Bronchial epithelial cell (primary cell): ENCODE data around the gene NMUR1. TPM values are rescaled to one million over a fixed set of nuclear protein-coding genes. Genes with fewer than 3 reads are reported as not detected.
A peak's percentile ranks its signal among the peaks of the same experiment; 100 is the strongest.

ENCODE experiments used
- DNase-seq: peaks from one replicate; pipeline ENCODE4 v3.0.0-alpha.2; 2010; ENCODE audit warnings: low read depth
- FAIRE-seq: peaks from 2 replicates; lab custom pipeline; 2011; peaks lifted over from hg19 to GRCh38; lab: Jason Lieb, UNC
- H3K27me3 ChIP-seq: 2 replicates; pipeline ENCODE4 v1.5.1; 2011; ENCODE audit warnings: low read length; ENCODE audit not compliant: control insufficient read depth, insufficient read depth
- H3K36me3 ChIP-seq: 2 replicates; pipeline ENCODE4 v1.5.1; 2011; ENCODE audit warnings: low read length; ENCODE audit not compliant: control insufficient read depth, insufficient read depth
- H3K4me3 ChIP-seq: 2 replicates; pipeline ENCODE4 v1.5.1; 2011; ENCODE audit warnings: mild to moderate bottlenecking, low read depth, low read length, control low read depth
- total RNA-seq: library from RNA; depleted of rRNA; stranded (reverse); fragments of >200 nt; gene quantifications from 2 replicates; pipeline ENCODE4 v1.2.1, GENCODE V29; 2014
- TF ChIP-seq, protein P1 (sequence below): IDR thresholded peaks from 2 replicates; pipeline ENCODE4 v1.5.1; 2011; ENCODE audit warnings: mild to moderate bottlenecking, moderate library complexity, low read length, control low read depth, inconsistent platforms; ENCODE audit not compliant: insufficient read depth, severe bottlenecking

The NMUR1 gene
- total RNA-seq, 1 donor from 2014 or later = not detected

DNA sequence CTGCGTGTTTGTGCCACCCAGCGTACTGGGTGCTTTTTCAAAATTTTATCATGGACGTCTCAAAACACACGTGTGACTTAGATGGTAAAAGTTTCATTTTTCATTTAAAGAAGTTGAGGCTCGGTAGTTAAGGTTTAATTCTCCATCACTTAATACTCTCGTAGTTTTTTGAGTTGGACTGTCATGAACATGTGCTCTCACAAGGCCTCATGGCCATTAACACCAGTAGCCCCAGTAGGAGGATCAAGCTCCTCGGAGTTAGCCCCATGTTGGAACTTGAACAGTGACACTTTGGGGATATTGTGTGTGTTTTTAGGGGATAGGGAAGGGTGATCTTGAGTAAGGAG is 15.3 kb downstream of the NMUR1 start:
- TF ChIP-seq, protein P1, sequence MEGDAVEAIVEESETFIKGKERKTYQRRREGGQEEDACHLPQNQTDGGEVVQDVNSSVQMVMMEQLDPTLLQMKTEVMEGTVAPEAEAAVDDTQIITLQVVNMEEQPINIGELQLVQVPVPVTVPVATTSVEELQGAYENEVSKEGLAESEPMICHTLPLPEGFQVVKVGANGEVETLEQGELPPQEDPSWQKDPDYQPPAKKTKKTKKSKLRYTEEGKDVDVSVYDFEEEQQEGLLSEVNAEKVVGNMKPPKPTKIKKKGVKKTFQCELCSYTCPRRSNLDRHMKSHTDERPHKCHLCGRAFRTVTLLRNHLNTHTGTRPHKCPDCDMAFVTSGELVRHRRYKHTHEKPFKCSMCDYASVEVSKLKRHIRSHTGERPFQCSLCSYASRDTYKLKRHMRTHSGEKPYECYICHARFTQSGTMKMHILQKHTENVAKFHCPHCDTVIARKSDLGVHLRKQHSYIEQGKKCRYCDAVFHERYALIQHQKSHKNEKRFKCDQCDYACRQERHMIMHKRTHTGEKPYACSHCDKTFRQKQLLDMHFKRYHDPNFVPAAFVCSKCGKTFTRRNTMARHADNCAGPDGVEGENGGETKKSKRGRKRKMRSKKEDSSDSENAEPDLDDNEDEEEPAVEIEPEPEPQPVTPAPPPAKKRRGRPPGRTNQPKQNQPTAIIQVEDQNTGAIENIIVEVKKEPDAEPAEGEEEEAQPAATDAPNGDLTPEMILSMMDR = no peak
- Histone ChIP-seq H3K27me3 (no peaks in the 10 kb centered on the region), H3K36me3 (no peaks in the 10 kb centered on the region), H3K4me3 (peak overlapping the region; percentile 78)
- FAIRE-seq (no peak), DNase-seq (no peak)

DNA sequence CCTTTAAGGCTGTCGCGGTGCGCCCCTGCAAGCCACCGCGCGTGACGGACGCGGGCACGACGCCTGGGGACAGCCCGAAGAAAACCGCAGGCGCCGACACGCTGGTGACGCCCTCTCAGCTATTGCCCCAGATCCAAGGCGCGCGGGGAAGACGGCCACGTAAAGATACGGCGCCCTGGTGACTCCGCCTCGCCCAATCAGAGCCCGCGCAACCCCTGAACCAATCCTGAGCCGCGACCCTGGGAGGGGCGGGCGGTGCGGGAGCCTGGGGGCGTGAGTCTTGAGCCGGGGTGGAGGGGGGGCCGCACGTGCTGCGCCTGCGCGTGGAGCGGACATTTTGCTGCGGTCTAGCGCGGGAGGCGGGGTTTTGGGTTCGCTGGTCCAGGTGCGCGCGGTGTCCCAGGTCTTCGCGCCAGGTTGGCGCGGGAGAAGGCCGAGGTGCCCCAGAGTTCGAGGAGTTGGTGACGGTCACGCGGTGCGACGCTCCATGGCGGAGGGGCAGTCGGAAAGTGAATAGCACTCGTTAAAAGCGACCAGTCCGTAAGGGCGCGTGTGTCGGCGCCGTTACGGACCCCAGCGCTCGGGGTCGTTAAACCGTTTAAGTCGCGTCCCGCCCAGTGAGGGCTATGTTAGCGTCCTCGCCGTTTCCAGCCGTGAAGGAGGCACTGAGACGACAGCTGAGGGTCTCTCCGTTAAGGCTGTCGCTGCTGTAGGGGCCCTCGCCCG is 15.9 kb downstream of the NMUR1 start:
- no peak for FAIRE-seq
- TF ChIP-seq, protein P1 = no peak
- Histone ChIP-seq H3K36me3 (no peaks in the 10 kb centered on the region), H3K27me3 (no peaks in the 10 kb centered on the region), H3K4me3 (peak overlapping the region; percentile 78)
- DNase-seq = peak; percentile 86

DNA sequence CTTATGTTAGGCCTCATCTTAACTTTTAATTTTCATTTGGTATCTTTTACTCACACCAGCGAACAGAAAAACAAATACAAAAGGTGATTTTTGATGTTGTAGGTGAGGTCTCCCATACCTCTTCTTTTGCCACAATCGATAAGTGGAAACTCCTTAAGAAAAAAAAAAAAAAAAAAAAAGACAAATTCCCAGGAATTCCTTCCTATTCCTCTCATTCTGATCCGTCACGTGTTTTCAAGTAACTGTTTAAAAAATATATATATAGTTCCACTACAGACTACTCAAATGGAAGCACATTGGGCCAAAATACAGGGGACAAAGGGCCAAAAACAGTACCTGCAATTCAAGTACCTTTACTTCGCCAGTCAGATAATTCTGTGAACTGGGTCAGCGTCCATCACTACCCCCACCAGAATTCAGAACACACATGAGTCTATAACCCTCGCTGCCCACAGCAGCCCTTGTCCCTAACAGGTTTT is 16.5 kb downstream of the NMUR1 start:
- Histone ChIP-seq H3K4me3 (peak overlapping the region; percentile 78), H3K27me3 (no peaks in the 10 kb centered on the region), H3K36me3 (no peaks in the 10 kb centered on the region)
- DNase-seq (no peak), FAIRE-seq (no peak)
- TF ChIP-seq, protein P1 = no peak

DNA sequence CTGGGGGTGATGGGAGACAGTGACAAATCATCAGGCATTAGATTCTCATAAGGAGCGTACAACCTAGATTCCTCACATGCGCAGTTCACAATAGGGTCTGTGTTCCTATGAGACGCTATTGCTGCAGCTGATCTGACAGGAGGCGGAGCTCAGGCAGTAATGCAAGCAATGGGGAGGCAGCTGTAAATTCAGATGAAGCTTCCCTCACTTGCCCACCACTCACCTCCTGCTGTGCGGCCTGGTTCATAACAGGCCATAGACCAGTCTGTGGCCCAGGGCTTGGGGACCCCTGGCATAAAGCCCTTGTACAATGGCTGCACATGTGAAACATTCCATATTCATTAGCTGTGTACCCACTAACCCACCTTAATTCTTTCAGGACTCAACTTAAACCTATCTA is 18.0 kb downstream of the NMUR1 start:
- Histone ChIP-seq H3K27me3 (no peaks in the 10 kb centered on the region), H3K4me3 (no peak overlapping the region), H3K36me3 (no peaks in the 10 kb centered on the region)
- TF ChIP-seq, protein P1 = no peak
- DNase-seq (no peak), FAIRE-seq (no peak)

DNA sequence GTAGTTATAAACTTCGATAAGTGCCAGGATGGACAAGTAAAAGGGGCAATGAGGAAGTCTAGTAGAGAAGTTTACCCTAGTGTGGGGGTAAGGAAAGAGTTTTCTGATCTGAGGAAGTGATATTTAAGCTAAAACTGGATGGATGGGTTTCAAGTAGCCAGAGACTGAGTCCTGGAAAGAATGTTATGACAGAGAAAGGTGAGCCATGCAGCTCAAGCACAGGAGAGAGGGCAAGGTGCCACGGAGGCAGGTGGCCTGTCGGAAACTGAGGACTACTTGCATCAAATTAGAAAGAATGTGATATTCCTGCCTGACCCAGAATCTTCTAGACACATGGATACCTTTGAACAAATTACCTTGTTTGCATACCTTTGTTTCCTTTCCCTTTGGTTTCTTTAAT is 26.5 kb downstream of the NMUR1 start:
- TF ChIP-seq, protein P1 = no peak
- FAIRE-seq (no peak), DNase-seq (no peak)
- Histone ChIP-seq H3K27me3 (no peaks in the 10 kb centered on the region), H3K36me3 (no peaks in the 10 kb centered on the region), H3K4me3 (no peak overlapping the region)

DNA sequence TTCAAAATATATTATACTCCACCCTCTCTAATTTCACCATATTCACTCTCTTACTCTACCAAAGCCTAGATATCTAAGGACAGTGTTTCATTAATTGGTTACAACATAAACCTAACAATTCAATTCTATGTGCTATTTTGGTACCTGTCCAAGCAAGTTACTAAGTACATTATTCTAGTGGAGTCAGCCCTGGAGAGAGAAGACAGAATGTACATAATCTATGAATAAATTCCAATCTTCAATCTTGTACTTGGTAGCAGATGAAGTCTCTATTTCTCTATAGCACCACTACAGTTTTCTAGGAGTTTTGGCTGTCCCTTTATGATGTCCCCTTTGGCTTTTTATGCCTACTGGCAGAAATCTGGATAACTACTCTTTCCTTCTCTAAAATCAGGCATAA is 27.6 kb downstream of the NMUR1 start:
- Histone ChIP-seq H3K27me3 (no peaks in the 10 kb centered on the region), H3K4me3 (no peak overlapping the region), H3K36me3 (no peaks in the 10 kb centered on the region)
- FAIRE-seq (no peak), DNase-seq (no peak)
- TF ChIP-seq, protein P1 = no peak
